ENCODE data around the gene ZNF768.

The ZNF768 gene

DNA sequence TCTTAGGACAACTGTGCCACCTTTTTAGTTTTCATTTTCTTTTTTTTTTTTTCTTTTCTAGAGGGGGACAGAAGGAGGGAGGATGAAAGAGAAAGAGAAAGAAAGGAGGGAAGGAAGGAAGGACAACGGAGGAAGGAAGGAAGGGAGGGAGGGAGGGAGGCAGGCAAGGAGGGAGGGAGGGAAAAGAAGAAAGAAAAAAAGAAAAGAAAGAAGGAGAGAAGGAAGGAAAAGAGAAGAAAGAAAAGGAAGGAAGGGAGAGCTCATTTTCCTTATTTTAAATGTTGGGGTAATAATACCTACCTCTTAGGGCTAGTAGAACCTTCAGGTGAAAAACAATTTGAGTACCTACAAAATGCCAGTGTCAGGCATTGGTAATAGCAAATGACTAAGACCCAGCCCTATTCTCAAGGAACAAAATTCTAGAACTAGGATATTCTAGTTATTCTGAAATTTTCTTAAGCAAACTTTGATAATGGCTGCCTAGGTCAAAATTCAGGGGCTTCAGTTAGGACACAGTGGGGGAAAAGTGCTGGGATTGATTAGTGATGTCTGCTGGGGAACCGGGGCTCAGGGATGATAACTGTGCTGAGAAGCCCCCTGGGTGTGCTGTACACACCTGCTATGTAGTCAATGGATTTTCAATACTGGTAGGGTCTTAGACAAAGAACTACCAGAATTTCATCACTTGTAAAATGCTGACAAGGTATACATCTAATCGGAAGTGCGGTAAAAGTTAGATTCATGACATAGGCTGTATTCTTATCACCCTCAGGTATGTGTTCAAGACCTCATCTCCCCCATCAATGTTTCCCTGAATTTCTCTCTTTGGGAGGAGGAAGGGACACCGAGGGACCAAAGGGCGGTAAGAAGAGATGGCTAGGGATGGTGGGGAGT, 22.7 kb downstream of the ZNF768 start:
- no peak overlapping the region for H3K9ac ChIP-seq
- no peak overlapping the region for H3K4me2 ChIP-seq
- TF ChIP-seq, protein P1, sequence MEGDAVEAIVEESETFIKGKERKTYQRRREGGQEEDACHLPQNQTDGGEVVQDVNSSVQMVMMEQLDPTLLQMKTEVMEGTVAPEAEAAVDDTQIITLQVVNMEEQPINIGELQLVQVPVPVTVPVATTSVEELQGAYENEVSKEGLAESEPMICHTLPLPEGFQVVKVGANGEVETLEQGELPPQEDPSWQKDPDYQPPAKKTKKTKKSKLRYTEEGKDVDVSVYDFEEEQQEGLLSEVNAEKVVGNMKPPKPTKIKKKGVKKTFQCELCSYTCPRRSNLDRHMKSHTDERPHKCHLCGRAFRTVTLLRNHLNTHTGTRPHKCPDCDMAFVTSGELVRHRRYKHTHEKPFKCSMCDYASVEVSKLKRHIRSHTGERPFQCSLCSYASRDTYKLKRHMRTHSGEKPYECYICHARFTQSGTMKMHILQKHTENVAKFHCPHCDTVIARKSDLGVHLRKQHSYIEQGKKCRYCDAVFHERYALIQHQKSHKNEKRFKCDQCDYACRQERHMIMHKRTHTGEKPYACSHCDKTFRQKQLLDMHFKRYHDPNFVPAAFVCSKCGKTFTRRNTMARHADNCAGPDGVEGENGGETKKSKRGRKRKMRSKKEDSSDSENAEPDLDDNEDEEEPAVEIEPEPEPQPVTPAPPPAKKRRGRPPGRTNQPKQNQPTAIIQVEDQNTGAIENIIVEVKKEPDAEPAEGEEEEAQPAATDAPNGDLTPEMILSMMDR (conservative IDR thresholded peaks at IDR 0.05; ENCODE audit: low read depth, low read length) = no peak
- no peaks in the 10 kb centered on the region for H4K20me1 ChIP-seq (ENCODE audit: insufficient read depth)
- H3K4me3 ChIP-seq (IDR thresholded peaks at IDR 0.05; ENCODE audit: insufficient read depth, low read depth, low read length) = no peak overlapping the region
- no peak overlapping the region for H3K27ac ChIP-seq
- no peak overlapping the region for H2AFZ ChIP-seq (ENCODE audit: low read depth)
- no peaks in the 10 kb centered on the region for H3K27me3 ChIP-seq (ENCODE audit: insufficient read depth, low read depth)
- H3K4me1 ChIP-seq (ENCODE audit: low read depth, poor library complexity, severe bottlenecking) = no peaks in the 10 kb centered on the region
- no peaks in the 10 kb centered on the region for H3K36me3 ChIP-seq (ENCODE audit: insufficient read depth)
- H3K79me2 ChIP-seq (ENCODE audit: insufficient read depth, low read depth) = no peaks in the 10 kb centered on the region

DNA sequence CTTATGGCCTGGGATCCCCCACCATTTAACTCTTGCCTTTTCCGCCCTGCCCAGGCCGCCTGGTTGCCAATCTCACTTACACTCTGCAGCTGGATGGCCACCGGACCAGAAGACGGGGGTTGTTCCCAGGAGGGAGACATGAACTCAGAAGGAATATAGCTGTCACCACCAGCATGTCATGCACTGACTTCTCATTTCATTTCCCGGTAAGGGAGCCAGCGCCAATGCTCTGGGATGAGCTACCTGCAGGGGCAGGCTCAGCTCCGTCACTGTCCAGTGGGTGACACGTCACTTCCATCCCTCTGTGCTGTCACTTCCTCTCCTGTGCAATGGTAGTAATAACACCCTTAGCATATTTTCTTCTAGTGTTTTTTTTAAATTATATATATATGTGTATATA, 27.1 kb downstream of the ZNF768 start:
- no peaks in the 10 kb centered on the region for H3K79me2 ChIP-seq (ENCODE audit: insufficient read depth, low read depth)
- H3K9ac ChIP-seq = no peak overlapping the region
- no peak overlapping the region for H3K4me2 ChIP-seq
- H3K27ac ChIP-seq = no peak overlapping the region
- H3K4me3 ChIP-seq (IDR thresholded peaks at IDR 0.05; ENCODE audit: insufficient read depth, low read depth, low read length) = no peak overlapping the region
- H3K4me1 ChIP-seq (ENCODE audit: low read depth, poor library complexity, severe bottlenecking) = no peaks in the 10 kb centered on the region
- no peak overlapping the region for H2AFZ ChIP-seq (ENCODE audit: low read depth)
- TF ChIP-seq, protein P1 (conservative IDR thresholded peaks at IDR 0.05; ENCODE audit: low read depth, low read length) = no peak
- H3K36me3 ChIP-seq (ENCODE audit: insufficient read depth) = no peaks in the 10 kb centered on the region
- H3K27me3 ChIP-seq (ENCODE audit: insufficient read depth, low read depth) = no peaks in the 10 kb centered on the region
- H4K20me1 ChIP-seq (ENCODE audit: insufficient read depth) = no peaks in the 10 kb centered on the region

DNA sequence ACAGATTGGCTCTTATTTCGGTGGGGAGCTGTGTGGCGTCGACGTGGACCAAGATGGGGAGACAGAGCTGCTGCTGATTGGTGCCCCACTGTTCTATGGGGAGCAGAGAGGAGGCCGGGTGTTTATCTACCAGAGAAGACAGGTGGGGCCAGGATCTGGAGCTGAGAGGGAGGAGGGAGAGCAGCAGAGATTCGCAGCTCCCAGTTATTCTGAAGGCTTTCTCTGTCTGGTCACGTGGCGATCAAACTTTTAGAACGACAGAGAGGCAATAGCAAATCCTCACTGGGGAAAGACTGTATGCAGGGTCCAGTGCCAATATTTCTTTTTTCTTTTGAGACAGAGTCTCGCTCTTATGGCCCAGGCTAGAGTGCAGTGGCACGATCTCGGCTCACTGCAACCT, 31.7 kb downstream of the ZNF768 start:
- H3K27me3 ChIP-seq (ENCODE audit: insufficient read depth, low read depth) = no peaks in the 10 kb centered on the region
- H3K79me2 ChIP-seq (ENCODE audit: insufficient read depth, low read depth) = no peaks in the 10 kb centered on the region
- H2AFZ ChIP-seq (ENCODE audit: low read depth) = no peak overlapping the region
- H3K4me1 ChIP-seq (ENCODE audit: low read depth, poor library complexity, severe bottlenecking) = no peaks in the 10 kb centered on the region
- H3K4me2 ChIP-seq = no peak overlapping the region
- no peak overlapping the region for H3K4me3 ChIP-seq (IDR thresholded peaks at IDR 0.05; ENCODE audit: insufficient read depth, low read depth, low read length)
- H3K27ac ChIP-seq = no peak overlapping the region
- H3K9ac ChIP-seq = no peak overlapping the region
- no peaks in the 10 kb centered on the region for H3K36me3 ChIP-seq (ENCODE audit: insufficient read depth)
- no peaks in the 10 kb centered on the region for H4K20me1 ChIP-seq (ENCODE audit: insufficient read depth)
- TF ChIP-seq, protein P1 (conservative IDR thresholded peaks at IDR 0.05; ENCODE audit: low read depth, low read length) = no peak

DNA sequence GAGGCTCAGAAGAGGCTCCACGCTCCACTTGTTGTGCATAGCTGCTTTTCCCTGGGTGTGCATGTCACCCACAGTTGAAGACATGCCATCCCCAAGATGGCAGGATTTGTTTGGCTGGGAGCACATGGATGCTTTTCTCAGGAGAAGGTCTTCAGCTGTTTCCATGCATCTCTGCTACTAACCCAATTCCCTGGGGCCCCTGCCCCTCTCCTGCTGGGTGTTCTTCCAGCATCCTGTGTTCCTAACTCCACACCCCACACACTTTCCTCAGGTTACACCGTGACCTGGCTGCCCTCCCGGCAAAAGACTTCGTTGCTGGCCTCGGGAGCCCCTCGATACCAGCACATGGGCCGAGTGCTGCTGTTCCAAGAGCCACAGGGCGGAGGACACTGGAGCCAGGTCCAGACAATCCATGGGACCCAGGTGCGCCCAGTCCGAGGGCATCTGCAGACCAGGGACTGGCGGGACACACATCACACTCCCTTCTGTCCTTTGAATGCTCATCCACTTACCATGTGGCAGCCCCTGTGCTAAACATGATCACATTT, 32.4 kb downstream of the ZNF768 start:
- no peak overlapping the region for H3K4me3 ChIP-seq (IDR thresholded peaks at IDR 0.05; ENCODE audit: insufficient read depth, low read depth, low read length)
- TF ChIP-seq, protein P1 (conservative IDR thresholded peaks at IDR 0.05; ENCODE audit: low read depth, low read length) = no peak
- H4K20me1 ChIP-seq (ENCODE audit: insufficient read depth) = no peaks in the 10 kb centered on the region
- H2AFZ ChIP-seq (ENCODE audit: low read depth) = no peak overlapping the region
- no peaks in the 10 kb centered on the region for H3K27me3 ChIP-seq (ENCODE audit: insufficient read depth, low read depth)
- H3K9ac ChIP-seq = no peak overlapping the region
- no peaks in the 10 kb centered on the region for H3K36me3 ChIP-seq (ENCODE audit: insufficient read depth)
- no peak overlapping the region for H3K4me2 ChIP-seq
- H3K79me2 ChIP-seq (ENCODE audit: insufficient read depth, low read depth) = no peaks in the 10 kb centered on the region
- no peaks in the 10 kb centered on the region for H3K4me1 ChIP-seq (ENCODE audit: low read depth, poor library complexity, severe bottlenecking)
- H3K27ac ChIP-seq = no peak overlapping the region

Data from KMS-11 (cell line).